Heart right ventricle (tissue), 16 donors: ENCODE measurements around the gene VPS25. TPM values are rescaled to one million over a fixed set of nuclear protein-coding genes. Genes with fewer than 3 reads are reported as not detected.
A peak's percentile ranks its signal among the peaks of the same experiment; 100 is the strongest.

ENCODE experiments used
- ATAC-seq, 8 donors: fragments of 200-7000 bp; cut with Tn5 transposase; one replicate each; pipeline ENCODE4 v1.9.1; 2020; ENCODE audit warnings: mild to moderate bottlenecking in 8 of 8, moderate library complexity in 8 of 8, moderate number of reproducible peaks in 1 of 8
- DNase-seq, 2 donors: peaks; one replicate each; pipeline ENCODE4 v3.0.0-alpha.2; 2020
- H3K27ac ChIP-seq, 10 donors: fragments of 200-600 bp; sonication (generic) in 2 of 10; one replicate each; pipeline versions ENCODE4 v1.5.0 to v1.8.0; 2020 to 2022; ENCODE audit warnings: mild to moderate bottlenecking in 3 of 10
- H3K27me3 ChIP-seq, 7 donors: fragments of 200-600 bp; one replicate each; pipeline ENCODE4 v1.8.0; 2021 to 2022; ENCODE audit warnings: mild to moderate bottlenecking in 2 of 7
- H3K36me3 ChIP-seq, 9 donors: fragments of 200-600 bp; sonication (generic) in 1 of 9; one replicate each; pipeline versions ENCODE4 v1.5.0 to v1.8.0; 2020 to 2022; ENCODE audit warnings: mild to moderate bottlenecking in 2 of 9
- H3K4me1 ChIP-seq, 9 donors: fragments of 200-600 bp; sonication (generic) in 1 of 9; one replicate each; pipeline versions ENCODE4 v1.5.0 to v1.8.0; 2020 to 2022; ENCODE audit warnings: mild to moderate bottlenecking in 4 of 9
- H3K4me3 ChIP-seq, 10 donors: fragments of 200-600 bp; sonication (generic) in 2 of 10; one replicate each; pipeline versions ENCODE4 v1.5.0 to v1.8.0; 2020 to 2022; ENCODE audit warnings: mild to moderate bottlenecking in 7 of 10, moderate library complexity in 2 of 10
- H3K9me3 ChIP-seq, 11 donors: fragments of 200-600 bp in 10 of 11; sonication (generic) in 2 of 11; one replicate each; pipeline versions ENCODE4 v1.5.0 to v1.8.0; 2013 to 2022; ENCODE audit warnings: mild to moderate bottlenecking in 2 of 11, control low read depth in 1 of 11, moderate library complexity in 1 of 11
- WGBS, 2 donors: extraction: QIAGEN DNeasy Blood & Tissue Kit; methylation state at CpG; one replicate each; pipeline ENCODE4 v1.1.7; 2013; ENCODE audit warnings: inconsistent platforms in 1 of 2; 5-methylcytosine and 5-hydroxymethylcytosine counted together
- intact Hi-C, 10 donors: fragments of 100-400 bp; cut with DNase I; formaldehyde crosslinking; loops; one replicate each; pipeline versions ENCODE4 v1.11.1 to v1.14.2; 2022
- polyA plus RNA-seq, 2 donors: library from polyadenylated mRNA; stranded (reverse); fragments of 200-250 nt; gene quantifications; one replicate each; pipeline ENCODE4 v1.2.3, GENCODE V29; 2013
- total RNA-seq, 10 donors: library from RNA; stranded (reverse); fragmentation: NEBNext Ultra II Directional in 3 of 10; extraction: Animal tissue kit (Norgen Biotek cat#: 25700) in 3 of 10; gene quantifications; one replicate each; pipeline versions ENCODE4 v1.2.1 to v1.2.4, GENCODE V29; 2021 to 2023
- TF ChIP-seq, protein P1 (sequence below), 9 donors: fragments of 200-600 bp; sonication (generic) in 2 of 9; IDR thresholded peaks; one replicate each; pipeline versions ENCODE4 v1.5.0 to v1.8.0; 2021 to 2022; ENCODE audit warnings: antibody characterized with exemption in 9 of 9, mild to moderate bottlenecking in 5 of 9, moderate library complexity in 1 of 9
- donor health status: Arrhythmogenic right ventricular cardiomyopathy.
- donor health status: ischemic (EF 13 %, LVEDD 7.1; RV severe dilation, severe dysfunction).
- donor health status: healthy with polysubstance abuse.
- donor health status: DM: no; HTN: yes; CAD: no.
- donor health status: DM: no; HTN: no; CAD: no.
- donor health status: ischemic (EF 25% LVEDD 6.9; RV normal size, moderate dysfunction).
- donor health status: ischemic (EF 25% LVEDD 5.7; RV mildly dilated, moderate dysfunction).
- donor health status: healthy.
- donor health status: DM: yes; HTN: yes; CAD: no.
- donor health status: Ischemic cardiomyopathy.
- donor health status: ischemic (EF 35%, LVEDD 5.7; RV mildly dilated, moderate dysfunction).
- donor health status: nonischemic (EF 11% LVEDD 7.7; RV severe dilation, severe dysfunction).
- donor health status: DM: yes; HTN: yes; CAD: no.
- donor health status: PGD.
- donor health status: ischemic (EF 29% LVEDD 5.4; RV normal size, mild dysfunction).
- donor health status: nonischemic (EF 23%, LVEDD 6.1; RV moderate dilation, normal function).

VPS25 gene
- total and polyA plus RNA-seq, 12 donors: 28.0 to 80.9 (median 37.3) TPM

DNA sequence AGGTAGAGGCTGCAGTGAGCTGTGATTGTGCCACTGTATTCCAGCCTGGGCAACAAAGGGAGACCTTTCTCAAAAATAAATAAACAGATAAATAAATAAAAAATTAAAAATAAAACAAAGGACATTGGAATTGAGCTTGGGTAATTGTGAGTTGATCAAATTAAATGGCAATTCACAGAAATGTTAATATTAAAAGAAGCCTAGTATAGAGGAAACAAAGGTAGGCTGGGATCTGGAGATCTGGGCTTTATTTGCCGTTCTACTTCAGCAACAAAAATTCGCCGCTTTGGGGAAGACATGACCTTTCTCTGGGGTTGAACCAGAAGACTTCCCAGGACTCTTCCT lies 332 bp upstream of the VPS25 start:
- H3K9me3 ChIP-seq: no peaks in the 10 kb centered on the region
- peak overlapping the region in 9 of 10 donors; percentile 38 to 94 (median 84) for H3K27ac ChIP-seq
- H3K27me3 ChIP-seq: no peaks in the 10 kb centered on the region
- TF ChIP-seq, protein P1, sequence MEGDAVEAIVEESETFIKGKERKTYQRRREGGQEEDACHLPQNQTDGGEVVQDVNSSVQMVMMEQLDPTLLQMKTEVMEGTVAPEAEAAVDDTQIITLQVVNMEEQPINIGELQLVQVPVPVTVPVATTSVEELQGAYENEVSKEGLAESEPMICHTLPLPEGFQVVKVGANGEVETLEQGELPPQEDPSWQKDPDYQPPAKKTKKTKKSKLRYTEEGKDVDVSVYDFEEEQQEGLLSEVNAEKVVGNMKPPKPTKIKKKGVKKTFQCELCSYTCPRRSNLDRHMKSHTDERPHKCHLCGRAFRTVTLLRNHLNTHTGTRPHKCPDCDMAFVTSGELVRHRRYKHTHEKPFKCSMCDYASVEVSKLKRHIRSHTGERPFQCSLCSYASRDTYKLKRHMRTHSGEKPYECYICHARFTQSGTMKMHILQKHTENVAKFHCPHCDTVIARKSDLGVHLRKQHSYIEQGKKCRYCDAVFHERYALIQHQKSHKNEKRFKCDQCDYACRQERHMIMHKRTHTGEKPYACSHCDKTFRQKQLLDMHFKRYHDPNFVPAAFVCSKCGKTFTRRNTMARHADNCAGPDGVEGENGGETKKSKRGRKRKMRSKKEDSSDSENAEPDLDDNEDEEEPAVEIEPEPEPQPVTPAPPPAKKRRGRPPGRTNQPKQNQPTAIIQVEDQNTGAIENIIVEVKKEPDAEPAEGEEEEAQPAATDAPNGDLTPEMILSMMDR (IDR thresholded peaks at IDR 0.05): no peak
- peak in 1 of 8 donors; percentile 13 for ATAC-seq
- 7 to 17% methylated on average over 3 of the region's 3 CpGs for WGBS, 2 donors
- peak overlapping the region; percentile 34 to 99 (median 76) for H3K4me3 ChIP-seq
- peaks cover 2 to 18% (median 14%) of the 10 kb centered on the region in 9 donors for H3K4me1 ChIP-seq
- H3K36me3 ChIP-seq: peaks cover 0 to 38% (median 29%) of the 10 kb centered on the region in 9 donors
- intact Hi-C loops: loop anchor here in 2 of 10 donors (2.0 to 5.0 kb wide), 2 partner anchors 49 to 52 kb away; partner anchors contain the start of gene BECN1 (in 1 of the 2)
- no peak for DNase-seq

DNA sequence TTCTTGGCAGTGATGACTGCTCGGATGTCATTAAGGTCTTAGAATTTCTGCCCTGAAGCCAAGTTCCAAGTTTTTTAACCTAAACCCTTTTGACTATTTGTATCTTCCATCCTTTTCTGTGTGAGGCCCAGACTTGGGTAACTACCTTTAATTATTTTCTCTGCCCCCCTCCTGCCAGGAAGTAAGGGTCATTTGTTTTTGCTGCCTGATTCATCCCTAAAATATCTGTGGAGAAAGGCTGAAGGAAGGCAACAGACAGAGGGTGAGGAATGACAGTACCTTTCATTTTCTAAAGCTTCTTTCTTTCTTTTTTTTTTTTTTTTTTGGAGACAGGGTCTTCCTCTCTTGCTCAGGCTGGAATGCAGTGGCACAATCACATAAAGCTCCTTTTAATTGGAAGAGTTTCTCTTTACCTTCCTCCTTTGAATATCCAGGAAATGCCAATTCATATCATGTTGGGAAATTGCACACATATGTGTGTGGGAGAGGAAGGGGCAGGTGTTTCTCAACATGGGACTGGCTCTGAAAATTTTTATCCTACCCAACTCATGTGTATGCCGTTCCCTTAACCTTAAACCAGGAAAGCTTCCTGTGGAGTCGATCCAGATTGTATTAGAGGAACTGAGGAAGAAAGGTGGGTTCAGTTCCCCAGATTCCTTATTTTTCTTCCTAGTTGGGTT lies 957 bp downstream of the VPS25 start:
- Histone ChIP-seq H3K4me1 (peaks cover 2 to 18% (median 14%) of the 10 kb centered on the region in 9 donors), H3K36me3 (peaks cover 0 to 51% (median 41%) of the 10 kb centered on the region in 9 donors), H3K9me3 (no peaks in the 10 kb centered on the region), H3K27me3 (no peaks in the 10 kb centered on the region), H3K27ac (peak overlapping the region in 5 of 10 donors; percentile 38 to 94 (median 86)), H3K4me3 (peak overlapping the region; percentile 34 to 99 (median 76))
- WGBS, 2 donors: 74 to 87% methylated on average over 3 of the region's 3 CpGs
- no peak for DNase-seq
- TF ChIP-seq, protein P1 (IDR thresholded peaks at IDR 0.05): no peak
- ATAC-seq: no peak
- intact Hi-C loops: loop anchor here in 2 of 10 donors (1.0 to 5.0 kb wide), 2 partner anchors 9 to 48 kb away; partner anchors contain the start of gene BECN1 (in 1 of the 2)

DNA sequence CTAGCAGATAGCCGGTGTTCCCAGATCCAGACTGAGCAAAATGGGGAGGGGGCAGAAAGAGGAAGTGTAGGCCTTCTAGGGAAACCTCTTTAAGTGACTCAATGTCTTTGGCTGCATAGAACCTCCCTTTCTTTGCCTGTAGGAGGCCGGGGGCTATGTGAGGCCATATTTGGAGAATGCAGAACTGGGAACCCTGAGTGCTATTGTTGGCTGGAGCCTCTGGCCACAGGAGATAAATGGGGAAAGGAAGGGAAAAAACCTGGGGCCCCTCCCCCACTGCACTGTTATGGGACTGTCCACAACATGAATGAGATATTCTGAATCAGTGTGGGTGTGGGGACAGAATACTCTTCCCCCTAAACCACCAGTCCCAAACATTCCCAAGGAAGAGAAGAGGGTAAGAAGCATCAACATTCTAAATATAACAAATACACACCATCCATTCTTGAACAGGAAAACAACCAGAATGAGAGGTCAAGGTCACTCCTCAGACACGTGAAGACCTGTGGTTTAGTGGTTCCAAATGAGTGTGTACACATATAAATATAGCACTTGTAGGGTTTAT lies 2.4 kb downstream of the VPS25 start:
- H3K4me1 ChIP-seq: peaks cover 4 to 27% (median 16%) of the 10 kb centered on the region in 9 donors
- H3K27ac ChIP-seq: no peak overlapping the region
- intact Hi-C loops: no loop called here
- DNase-seq (no peak), ATAC-seq (no peak)
- WGBS, 2 donors: 64 to 68% methylated on average over 3 of the region's 3 CpGs
- no peak overlapping the region for H3K4me3 ChIP-seq
- H3K27me3 ChIP-seq: peaks cover 0 to 12% (median 6%) of the 10 kb centered on the region in 7 donors
- TF ChIP-seq, protein P1 (IDR thresholded peaks at IDR 0.05): no peak
- H3K36me3 ChIP-seq: peaks cover 0 to 55% (median 41%) of the 10 kb centered on the region in 9 donors
- no peaks in the 10 kb centered on the region for H3K9me3 ChIP-seq

DNA sequence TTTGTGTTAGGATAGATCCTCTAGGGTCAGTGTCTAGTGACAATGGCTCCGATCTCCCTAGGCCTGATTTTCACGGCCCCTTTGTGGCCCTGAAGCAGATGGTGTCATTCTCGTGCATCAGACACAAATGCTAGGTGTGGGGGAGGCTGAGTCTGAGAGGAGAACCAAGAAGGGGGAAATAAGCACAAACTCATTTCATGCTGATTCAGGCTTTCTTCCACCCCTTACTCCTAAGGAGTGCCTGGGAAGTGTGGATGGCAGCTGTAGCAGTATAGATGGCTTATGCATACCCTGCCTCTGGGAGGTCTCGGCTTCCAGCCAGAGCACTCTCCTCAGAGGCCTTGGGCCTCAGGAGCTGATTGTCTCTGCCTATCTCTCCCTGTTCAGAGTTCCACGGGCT lies 5.3 kb downstream of the VPS25 start:
- H3K27ac ChIP-seq: no peak overlapping the region
- no peak for DNase-seq
- H3K36me3 ChIP-seq: peaks cover 0 to 55% (median 41%) of the 10 kb centered on the region in 9 donors
- 88 to 91% methylated on average over 5 of the region's 5 CpGs for WGBS, 2 donors
- intact Hi-C loops: no loop called here
- H3K9me3 ChIP-seq: no peaks in the 10 kb centered on the region
- TF ChIP-seq, protein P1 (IDR thresholded peaks at IDR 0.05): no peak
- H3K27me3 ChIP-seq: peaks cover 0 to 42% (median 35%) of the 10 kb centered on the region in 7 donors
- peaks cover 7 to 28% (median 21%) of the 10 kb centered on the region in 9 donors for H3K4me1 ChIP-seq
- H3K4me3 ChIP-seq: no peak overlapping the region
- ATAC-seq: no peak
